Measurements from ENCODE around the gene CAPNS1.

Gene CAPNS1

DNA sequence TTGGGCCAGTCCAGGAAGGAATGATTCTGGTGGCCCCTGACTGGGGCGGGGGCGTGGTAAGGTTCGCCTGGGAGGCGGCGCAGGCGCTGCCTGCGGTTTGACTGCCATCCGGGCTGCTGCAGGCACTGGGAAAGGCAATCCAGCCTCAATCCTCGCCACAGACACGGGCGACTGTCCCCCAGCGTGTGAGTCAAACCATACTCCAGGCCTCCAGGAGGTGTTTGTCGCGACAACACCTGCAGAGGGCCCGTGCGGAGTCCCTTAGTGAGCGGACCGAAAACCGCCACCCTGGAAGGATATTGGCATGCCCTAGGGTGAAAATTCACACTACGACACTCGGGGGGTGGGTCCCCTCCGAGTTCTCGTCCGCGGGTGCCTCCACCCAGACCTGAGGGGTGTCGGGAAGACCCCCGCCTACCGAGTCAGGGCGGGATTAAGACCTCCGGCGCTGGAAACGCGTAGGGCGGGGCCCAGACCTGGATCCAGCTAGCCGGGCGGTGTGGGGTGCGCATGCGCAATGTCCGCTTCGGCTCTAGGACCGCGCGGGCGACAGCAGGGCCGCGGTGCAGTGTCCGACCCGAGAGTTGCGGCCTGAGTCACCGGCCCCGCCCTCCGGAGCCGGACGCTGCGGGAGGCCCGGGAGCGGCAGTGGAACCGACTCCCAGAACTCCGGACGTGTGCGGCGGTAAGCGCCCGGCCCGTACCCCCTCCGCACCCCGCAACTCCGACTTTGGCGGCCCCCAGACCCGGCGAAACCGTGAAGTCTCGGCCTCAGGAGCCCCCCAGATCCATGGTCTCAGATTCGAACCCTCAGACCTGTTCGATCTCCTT lies at the start of gene CAPNS1:
TSS of gene CAPNS1 (plus strand) at position 594 of the 831 bp plus-strand sequence. CDS start 946 bp downstream, outside the sequence.
- peak; percentile 90 for DNase-seq (ENCODE audit: extremely low spot score, insufficient read length, low read depth)

GRCh38 chr19:36090910-36091695 lies 48.8 kb upstream of the CAPNS1 start:
- DNase-seq (ENCODE audit: extremely low spot score, insufficient read length, low read depth), result no peak
- FAIRE-seq, result no peak

More for the DNA sequence above, at the start of gene CAPNS1:
- FAIRE-seq, result peak; percentile 90

- FAIRE-seq (no peak), DNase-seq (ENCODE audit: extremely low spot score, insufficient read length, low read depth) (no peak)
These were observed 47.3 kb upstream of the CAPNS1 start for GRCh38 chr19:36092566-36092965.

DNA sequence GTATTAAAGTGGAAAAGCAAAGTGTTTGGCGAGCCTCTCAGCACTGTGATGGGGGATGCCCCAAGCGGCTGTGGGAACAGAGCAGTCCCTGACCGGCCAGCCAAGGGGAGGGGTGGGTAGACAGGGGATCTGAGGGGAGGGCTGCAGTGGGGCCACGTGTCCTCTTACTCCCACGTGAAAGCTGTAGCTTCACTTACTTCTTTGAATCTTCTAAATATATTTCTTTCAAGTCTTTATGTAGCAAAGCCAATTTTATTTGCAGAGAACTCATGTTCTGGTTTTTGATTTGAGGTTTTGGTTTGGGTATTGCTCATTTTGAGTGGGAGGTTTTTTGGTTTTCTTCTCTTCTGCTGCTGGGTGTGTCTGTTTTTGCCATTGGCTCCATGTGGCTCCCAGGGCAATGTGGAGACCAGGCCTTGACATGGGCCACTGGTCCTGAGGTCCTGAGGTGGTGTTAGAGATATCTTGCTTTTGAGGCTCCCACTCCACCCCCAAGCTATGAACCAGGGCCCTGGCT lies 46.7 kb upstream of the CAPNS1 start:
- FAIRE-seq (no peak), DNase-seq (ENCODE audit: extremely low spot score, insufficient read length, low read depth) (no peak)

- FAIRE-seq (no peak), DNase-seq (ENCODE audit: extremely low spot score, insufficient read length, low read depth) (no peak)
These were observed 46.2 kb upstream of the CAPNS1 start for GRCh38 chr19:36093687-36094086.

DNA sequence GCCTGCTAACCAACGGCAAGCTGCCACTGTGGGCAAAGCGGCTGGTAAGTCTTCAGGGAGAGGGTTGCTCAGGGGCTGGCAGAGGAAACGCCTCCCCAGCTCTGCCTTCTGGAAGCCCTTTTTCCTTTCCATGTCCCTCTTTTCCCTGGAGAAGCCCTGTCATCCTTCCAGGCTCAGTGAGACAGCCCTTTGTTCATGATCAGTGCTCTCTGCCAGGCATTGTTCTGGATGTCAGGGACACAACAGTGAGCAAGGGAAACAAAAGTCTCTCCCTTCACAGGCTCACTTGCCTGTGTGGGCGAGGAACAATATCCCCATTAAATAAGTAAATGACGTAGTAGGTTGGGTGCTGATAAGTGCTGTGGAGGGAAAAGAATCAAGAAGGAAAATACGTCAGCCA lies 42.8 kb upstream of the CAPNS1 start:
- FAIRE-seq, result no peak

DNA sequence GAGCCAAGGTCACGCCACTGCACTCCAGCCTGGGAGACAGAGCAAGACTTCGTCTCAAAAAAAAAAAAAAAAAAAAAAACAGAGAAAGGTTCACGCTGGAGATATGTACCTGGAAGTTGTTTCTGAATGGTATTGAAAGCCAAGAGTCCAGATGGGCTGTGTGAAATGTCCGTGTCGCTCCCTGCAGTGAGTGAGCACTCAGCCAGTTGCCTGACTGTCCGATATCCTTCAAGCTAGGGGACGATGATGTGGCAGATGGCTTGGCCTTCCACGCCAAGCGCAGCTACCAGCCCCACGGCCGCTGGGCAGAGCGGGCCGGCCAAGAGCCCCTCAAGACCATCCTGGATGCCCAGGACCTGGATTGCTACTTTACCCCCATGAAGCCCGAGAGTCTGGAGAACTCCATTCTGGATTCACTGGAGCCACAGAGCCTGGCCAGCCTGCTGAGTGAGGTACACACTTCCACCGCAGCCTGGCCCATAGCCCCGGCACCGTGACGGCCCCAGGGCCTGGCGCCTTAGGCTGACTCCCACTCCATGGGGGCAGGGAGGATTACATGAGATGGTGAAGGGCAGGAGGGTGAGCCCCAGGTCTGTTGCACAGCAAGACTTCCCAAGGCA lies 40.6 kb upstream of the CAPNS1 start:
- no peak for FAIRE-seq
- no peak for DNase-seq (ENCODE audit: extremely low spot score, insufficient read length, low read depth)

More for the DNA sequence above, 42.8 kb upstream of the CAPNS1 start:
- no peak for DNase-seq (ENCODE audit: extremely low spot score, insufficient read length, low read depth)

- FAIRE-seq (no peak), DNase-seq (ENCODE audit: extremely low spot score, insufficient read length, low read depth) (no peak)
These were observed 39.4 kb upstream of the CAPNS1 start for GRCh38 chr19:36100476-36100875.

DNA sequence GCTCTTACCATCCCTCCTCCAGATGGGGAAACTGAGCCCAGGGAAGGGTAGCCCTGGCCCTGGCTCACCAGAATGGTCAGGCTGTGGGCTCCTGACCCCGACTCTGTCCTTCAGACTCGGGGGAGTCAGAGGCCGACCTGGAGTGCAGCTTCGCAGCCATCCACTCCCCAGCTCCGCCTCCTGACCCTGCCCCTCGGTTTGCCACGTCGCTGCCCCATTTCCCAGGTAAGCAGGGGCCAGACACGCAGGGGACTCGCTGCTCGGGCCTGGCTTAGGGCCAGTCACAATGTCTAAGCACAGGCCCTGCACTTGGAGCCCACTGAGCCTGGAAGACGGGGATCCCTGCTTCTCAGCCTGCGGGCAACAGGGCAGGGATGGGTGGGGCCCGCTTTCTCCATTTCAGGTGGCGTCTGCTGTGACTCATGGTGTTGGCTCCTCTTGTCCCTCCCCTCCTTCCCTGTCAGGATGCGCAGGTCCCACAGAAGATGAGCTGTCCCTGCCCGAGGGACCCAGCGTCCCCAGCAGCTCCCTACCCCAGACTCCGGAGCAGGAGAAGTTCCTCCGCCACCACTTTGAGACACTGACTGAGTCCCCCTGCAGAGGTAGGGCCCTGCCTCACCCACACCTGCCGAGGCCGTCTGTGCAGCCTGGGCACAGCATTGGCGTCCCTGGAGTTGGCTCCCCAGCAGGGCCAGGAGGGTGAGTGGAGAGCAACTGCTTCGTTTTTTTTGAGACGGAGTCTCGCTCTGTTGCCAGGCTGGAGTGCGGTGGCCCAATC lies 38.1 kb upstream of the CAPNS1 start:
- FAIRE-seq, result no peak
- no peak for DNase-seq (ENCODE audit: extremely low spot score, insufficient read length, low read depth)

DNA sequence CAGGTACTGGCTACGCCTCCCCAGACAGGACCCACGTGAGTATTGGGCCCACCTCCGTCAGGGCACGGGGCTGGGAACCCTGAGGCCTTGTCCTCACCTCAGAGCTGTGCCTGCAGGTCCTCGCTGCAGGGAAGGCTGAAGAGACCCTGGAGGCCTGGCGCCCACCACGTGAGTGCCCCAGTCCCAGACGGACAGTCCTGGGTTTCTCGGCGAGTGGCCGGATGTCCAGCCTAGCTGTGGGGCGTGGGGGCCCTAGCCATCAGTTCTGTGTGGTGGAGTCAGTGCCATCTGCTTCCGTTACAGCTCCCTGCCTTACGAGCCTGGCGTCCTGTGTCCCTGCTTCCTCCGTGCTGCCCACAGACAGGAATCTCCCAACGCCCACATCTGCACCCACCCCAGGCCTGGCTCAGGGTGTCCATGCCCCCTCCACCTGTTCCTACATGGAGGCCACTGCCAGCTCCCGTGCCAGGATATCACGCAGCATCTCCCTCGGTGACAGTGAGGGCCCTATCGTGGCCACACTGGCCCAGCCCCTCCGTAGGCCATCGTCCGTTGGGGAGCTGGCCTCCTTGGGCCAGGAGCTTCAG lies 36.7 kb upstream of the CAPNS1 start:
- FAIRE-seq, result no peak

DNA sequence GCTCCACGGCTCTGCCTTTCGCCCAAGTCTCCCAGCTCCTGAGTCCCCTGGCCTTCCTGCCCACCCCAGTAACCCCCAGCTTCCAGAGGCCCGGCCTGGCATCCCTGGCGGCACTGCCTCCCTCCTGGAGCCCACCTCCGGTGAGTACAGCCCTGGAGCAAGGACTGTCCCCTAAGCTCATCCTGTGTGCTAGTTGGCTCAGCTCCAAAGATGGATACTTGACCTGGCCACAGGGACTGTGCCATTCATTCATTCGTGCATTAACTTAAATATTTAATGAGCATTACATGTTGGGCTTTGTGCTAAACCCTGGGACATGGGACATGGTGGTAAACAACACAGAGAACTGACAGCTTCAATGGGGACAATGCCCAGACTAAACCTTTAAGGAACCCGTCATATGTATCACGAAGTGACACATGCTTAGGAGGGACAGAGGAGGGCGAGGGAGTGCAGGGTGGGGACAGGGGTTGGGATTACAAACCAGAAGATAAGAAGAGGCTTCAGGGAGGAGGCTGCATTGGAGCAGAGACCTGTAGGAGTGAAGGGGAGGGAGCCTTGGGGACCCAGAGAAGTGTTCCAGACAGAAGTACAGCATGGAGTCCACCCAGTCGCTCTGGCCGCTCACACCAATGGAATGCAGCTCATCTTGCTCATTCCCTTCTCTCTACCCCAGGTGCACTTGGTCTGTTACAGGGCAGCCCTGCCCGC lies 35.9 kb upstream of the CAPNS1 start:
- no peak for DNase-seq (ENCODE audit: extremely low spot score, insufficient read length, low read depth)
- no peak for FAIRE-seq

More for the DNA sequence above, 36.7 kb upstream of the CAPNS1 start:
- no peak for DNase-seq (ENCODE audit: extremely low spot score, insufficient read length, low read depth)

GRCh38 chr19:36106441-36106840 lies 33.4 kb upstream of the CAPNS1 start:
- DNase-seq (ENCODE audit: extremely low spot score, insufficient read length, low read depth), result no peak
- FAIRE-seq, result no peak

DNA sequence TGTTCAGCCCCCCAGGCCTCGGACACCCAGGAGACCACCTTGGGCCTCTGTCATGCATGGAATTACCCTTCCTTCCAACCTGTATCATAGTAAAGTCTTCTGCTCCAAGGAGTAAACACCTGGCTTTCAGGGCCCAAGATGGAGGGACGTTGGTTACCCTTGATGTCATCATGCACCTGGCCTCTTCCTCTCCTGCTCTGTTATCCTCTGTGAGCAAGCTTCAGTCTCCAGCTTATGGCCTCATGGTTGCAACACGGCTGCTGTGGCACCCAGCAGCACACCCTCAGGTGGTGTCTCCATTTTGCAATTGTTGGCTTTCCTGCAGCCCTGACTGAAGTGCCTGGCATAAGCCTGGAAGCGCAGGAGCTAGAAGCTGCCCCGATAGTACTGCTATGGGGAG lies 32.9 kb upstream of the CAPNS1 start:
- DNase-seq (ENCODE audit: extremely low spot score, insufficient read length, low read depth), result no peak
- FAIRE-seq, result no peak

GRCh38 chr19:36108684-36109083 lies 31.2 kb upstream of the CAPNS1 start:
- FAIRE-seq (no peak), DNase-seq (ENCODE audit: extremely low spot score, insufficient read length, low read depth) (no peak)

GRCh38 chr19:36110487-36111199 lies 29.2 kb upstream of the CAPNS1 start, which contains the start of gene OVOL3:
OVOL3 (plus strand) TSS chr19:36111143; CDS start chr19:36111203, 60 bp downstream.
- FAIRE-seq (no peak), DNase-seq (ENCODE audit: extremely low spot score, insufficient read length, low read depth) (no peak)

DNA sequence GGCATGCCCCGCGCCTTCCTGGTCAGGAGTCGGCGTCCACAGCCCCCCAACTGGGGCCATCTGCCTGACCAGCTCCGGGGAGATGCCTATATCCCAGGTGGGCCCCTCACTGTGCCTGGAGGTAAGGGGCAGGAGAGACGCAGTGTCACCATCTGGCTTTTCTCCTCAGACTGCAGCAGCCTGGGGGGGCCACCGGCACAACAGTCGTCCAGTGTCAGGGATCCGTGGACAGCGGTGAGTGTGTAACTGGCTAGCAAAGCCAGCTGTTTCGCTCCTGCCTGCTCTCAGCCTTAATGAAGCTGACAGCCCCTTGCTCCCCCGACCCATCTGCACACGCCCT lies 28.7 kb upstream of the CAPNS1 start:
- no peak for DNase-seq (ENCODE audit: extremely low spot score, insufficient read length, low read depth)
- FAIRE-seq, result no peak

DNA sequence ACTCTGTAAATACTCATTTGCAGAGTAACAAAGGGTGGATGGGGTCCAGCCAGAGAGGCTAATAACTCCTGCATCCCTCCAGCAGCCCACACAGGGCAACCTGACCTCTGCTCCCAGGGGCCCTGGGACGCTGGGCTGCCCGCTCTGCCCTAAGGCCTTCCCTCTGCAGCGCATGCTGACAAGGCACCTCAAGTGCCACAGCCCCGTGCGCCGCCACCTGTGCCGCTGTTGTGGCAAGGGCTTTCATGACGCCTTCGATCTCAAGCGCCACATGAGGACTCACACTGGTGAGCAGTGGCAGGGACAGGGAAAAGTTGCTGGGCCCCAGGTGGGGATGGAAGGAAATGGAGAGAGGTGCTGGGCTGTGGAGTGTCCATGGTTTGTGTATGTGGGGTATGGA lies 27.2 kb upstream of the CAPNS1 start:
- no peak for FAIRE-seq

GRCh38 chr19:36113425-36113824 lies 26.4 kb upstream of the CAPNS1 start:
- FAIRE-seq (no peak), DNase-seq (ENCODE audit: extremely low spot score, insufficient read length, low read depth) (no peak)

More for the DNA sequence above, 27.2 kb upstream of the CAPNS1 start:
- no peak for DNase-seq (ENCODE audit: extremely low spot score, insufficient read length, low read depth)

All from GM18507 (cell line).